ENCODE results near the gene MS4A4E.
"Not testable (repeated sequence)": the region's sequence is repeated elsewhere in the genome, so short reads cannot be mapped to it uniquely, and the experiment has no call there.

Gene MS4A4E

GRCh38 chr11:60170566-60170965 lies 72.4 kb downstream of the MS4A4E start:
- no peak for DNase-seq

GRCh38 chr11:60169264-60169915 lies 73.5 kb downstream of the MS4A4E start:
- no peak for DNase-seq

GRCh38 chr11:60168306-60168705 lies 74.6 kb downstream of the MS4A4E start:
- DNase-seq = no peak

GRCh38 chr11:60165951-60166350 lies 77.0 kb downstream of the MS4A4E start:
- no peak for DNase-seq

GRCh38 chr11:60165538-60165937 lies 77.4 kb downstream of the MS4A4E start:
- DNase-seq = peak; percentile 32

GRCh38 chr11:60164550-60165075 lies 78.3 kb downstream of the MS4A4E start:
- DNase-seq = peak; percentile 58

GRCh38 chr11:60161766-60162165 lies 81.2 kb downstream of the MS4A4E start:
- no peak for DNase-seq

GRCh38 chr11:60161107-60161506 lies 81.8 kb downstream of the MS4A4E start:
- DNase-seq = no peak

GRCh38 chr11:60159868-60160267 lies 83.1 kb downstream of the MS4A4E start:
- DNase-seq = no peak

GRCh38 chr11:60159284-60159683 lies 83.7 kb downstream of the MS4A4E start:
- DNase-seq = no peak

- no peak for DNase-seq
These were observed 84.3 kb downstream of the MS4A4E start for GRCh38 chr11:60158636-60159035.

- no peak for DNase-seq
These were observed 87.0 kb downstream of the MS4A4E start for GRCh38 chr11:60155931-60156330.

- DNase-seq = not testable (repeated sequence)
These were observed 90.2 kb downstream of the MS4A4E start for GRCh38 chr11:60152727-60153126.

- DNase-seq = no peak
These were observed 92.7 kb downstream of the MS4A4E start for GRCh38 chr11:60150279-60150678.
